SK-N-SH (cell line): ENCODE results near the gene TBCEL. TPM values are rescaled to one million over a fixed set of nuclear protein-coding genes. Genes with fewer than 3 reads are reported as not detected.

Source experiments
- CTCF ChIA-PET: fragments of 300-600, 350-600 bp; formaldehyde crosslinking; extraction: SDS; loops from one replicate; lab custom pipeline; 2021; lab: Yijun Ruan, JAX
- POLR2A ChIA-PET: fragments of 350-600 bp; sonication (Branson Sonifier 250); formaldehyde crosslinking; extraction: SDS; loops from one replicate; lab custom pipeline; 2020; ENCODE audit warnings: antibody characterized with exemption, inconsistent platforms; lab: Yijun Ruan, JAX
- DNase-seq: peaks from one replicate; pipeline ENCODE4 v3.0.0; 2012
- H2AFZ ChIP-seq: fragments of 200-600 bp; sonication (generic); 2 replicates; pipeline ENCODE4 v1.8.1; 2016; ENCODE audit warnings: antibody characterized with exemption, mild to moderate bottlenecking, low read depth
- H3F3A ChIP-seq: fragments of 200-600 bp; sonication (generic); replicated peaks from 2 replicates; pipeline ENCODE3; 2016; ENCODE audit warnings: antibody characterized with exemption, mild to moderate bottlenecking; ENCODE audit not compliant: insufficient read depth
- H3K27ac ChIP-seq, 2 experiments: fragments of 200-500 bp in 1 of 2; fragments of 200-600 bp in 1 of 2; sonication (Bioruptor generic) in 1 of 2; sonication (generic), shearing (Covaris generic) in 1 of 2; 2 replicates each; pipeline versions ENCODE4 v1.5.1 to v1.6.1; 2014 to 2016; ENCODE audit warnings: low read depth in 2 of 2, inconsistent platforms in 1 of 2, low read length in 1 of 2, mild to moderate bottlenecking in 1 of 2, mixed read lengths in 1 of 2
- H3K27me3 ChIP-seq: fragments of 200-600 bp; sonication (generic), shearing (Covaris generic); 2 replicates; pipeline ENCODE4 v1.6.1; 2016; ENCODE audit warnings: mixed run types; ENCODE audit not compliant: insufficient read depth
- H3K36me3 ChIP-seq, 2 experiments: fragments of 200-500 bp in 1 of 2; fragments of 200-600 bp in 1 of 2; sonication (Bioruptor generic) in 1 of 2; sonication (generic) in 1 of 2; replicated peaks in 1 of 2; 2 replicates each; pipeline versions ENCODE3 to v1.5.1; 2014 to 2016; ENCODE audit warnings: low read length in 1 of 2, mild to moderate bottlenecking in 1 of 2; ENCODE audit not compliant: insufficient read depth in 2 of 2, control insufficient read depth in 1 of 2
- H3K4me1 ChIP-seq, 2 experiments: fragments of 200-500 bp in 1 of 2; fragments of 200-600 bp in 1 of 2; sonication (Bioruptor generic) in 1 of 2; sonication (generic), shearing (Covaris generic) in 1 of 2; 2 replicates each; pipeline versions ENCODE4 v1.5.1 to v1.6.1; 2014 to 2016; ENCODE audit warnings: low read depth in 1 of 2, low read length in 1 of 2, mixed run types in 1 of 2; ENCODE audit not compliant: insufficient read depth in 2 of 2, control insufficient read depth in 1 of 2
- H3K4me2 ChIP-seq: fragments of 200-600 bp; sonication (generic), shearing (Covaris generic); 2 replicates; pipeline ENCODE4 v1.6.1; 2017; ENCODE audit warnings: mixed run types
- H3K4me3 ChIP-seq, 2 experiments: fragments of 200-500 bp in 1 of 2; fragments of 200-600 bp in 1 of 2; sonication (Bioruptor generic) in 1 of 2; sonication (generic), shearing (Covaris generic) in 1 of 2; 2 replicates each; pipeline versions ENCODE4 v1.5.1 to v1.8.1; 2014 to 2016; ENCODE audit warnings: low read depth in 2 of 2, inconsistent platforms in 1 of 2, low read length in 1 of 2, mild to moderate bottlenecking in 1 of 2, mixed read lengths in 1 of 2, moderate library complexity in 1 of 2
- H3K79me2 ChIP-seq: fragments of 200-600 bp; sonication (generic); 2 replicates; pipeline ENCODE4 v1.8.1; 2017; ENCODE audit warnings: mild to moderate bottlenecking; ENCODE audit not compliant: insufficient read depth
- H3K9ac ChIP-seq: fragments of 200-600 bp; sonication (generic); 2 replicates; pipeline ENCODE4 v1.6.1; 2017; ENCODE audit warnings: mixed run types
- H3K9me2 ChIP-seq: fragments of 200-600 bp; sonication (generic); 2 replicates; pipeline ENCODE4 v1.6.1; 2017; ENCODE audit warnings: mixed run types
- H3K9me3 ChIP-seq: fragments of 200-600 bp; sonication (generic); 2 replicates; pipeline ENCODE4 v1.6.1; 2017; ENCODE audit warnings: mixed run types, mild to moderate bottlenecking, moderate library complexity
- H4K20me1 ChIP-seq: fragments of 200-600 bp; sonication (generic); 2 replicates; pipeline ENCODE4 v1.6.1; 2017; ENCODE audit warnings: mild to moderate bottlenecking, mixed run types; ENCODE audit not compliant: insufficient read depth
- CHD2 ChIP-seq: fragments of 150-350 bp; IDR thresholded peaks from 2 replicates; pipeline ENCODE4 v1.6.1; 2018; ENCODE audit warnings: low read length; ENCODE audit not compliant: partially characterized antibody
- CTCF ChIP-seq: fragments of 200-600 bp; sonication (generic); IDR thresholded peaks from 2 replicates; pipeline ENCODE4 v1.6.1; 2017; ENCODE audit warnings: antibody characterized with exemption, mild to moderate bottlenecking, moderate library complexity
- ELF1 ChIP-seq: IDR thresholded peaks from 2 replicates; pipeline ENCODE4 v1.4.0; 2012
- EP300 ChIP-seq, 2 experiments: IDR thresholded peaks; 2 replicates each; pipeline versions ENCODE4 v1.4.0 to v1.6.1; 2012; ENCODE audit warnings: borderline replicate concordance in 1 of 2, low read depth in 1 of 2, low read length in 1 of 2
- EZH2phosphoT487 ChIP-seq: fragments of 200-600 bp; sonication (generic); IDR thresholded peaks from 2 replicates; pipeline ENCODE4 v1.6.1; 2017; ENCODE audit warnings: low read depth, mixed run types, mild to moderate bottlenecking, antibody characterized with exemption, moderate library complexity, borderline replicate concordance
- FOSL2 ChIP-seq: IDR thresholded peaks from 2 replicates; pipeline ENCODE4 v1.4.0; 2012; ENCODE audit warnings: low read depth, mild to moderate bottlenecking, moderate library complexity, borderline replicate concordance
- FOXM1 ChIP-seq: IDR thresholded peaks from 2 replicates; pipeline ENCODE4 v1.4.0; 2012; ENCODE audit warnings: low read depth, mild to moderate bottlenecking
- GATA2 ChIP-seq: sonication (generic); formaldehyde crosslinking; IDR thresholded peaks from 2 replicates; pipeline ENCODE4 v1.5.0; 2020; ENCODE audit warnings: mild to moderate bottlenecking, missing genetic modification reagents
- IRF3 ChIP-seq: fragments of 150-350 bp; IDR thresholded peaks from 2 replicates; pipeline ENCODE4 v1.6.1; 2016; ENCODE audit warnings: mild to moderate bottlenecking, low read depth, low read length
- MAX ChIP-seq: IDR thresholded peaks from 2 replicates; pipeline ENCODE4 v1.4.0; 2012; ENCODE audit warnings: low read depth
- MEF2A ChIP-seq: IDR thresholded peaks from 2 replicates; pipeline ENCODE4 v1.4.0; 2012; ENCODE audit warnings: low read depth, borderline replicate concordance
- NRF1 ChIP-seq: IDR thresholded peaks from 2 replicates; pipeline ENCODE4 v1.6.1; 2012; ENCODE audit warnings: low read depth, mild to moderate bottlenecking, low read length
- RAD21 ChIP-seq: IDR thresholded peaks from 2 replicates; pipeline ENCODE4 v1.6.1; 2012; ENCODE audit warnings: mild to moderate bottlenecking, low read length
- RCOR1 ChIP-seq: fragments of 150-350 bp; IDR thresholded peaks from 2 replicates; pipeline ENCODE4 v1.6.1; 2017; ENCODE audit warnings: antibody characterized with exemption, low read length
- RFX5 ChIP-seq: IDR thresholded peaks from 2 replicates; pipeline ENCODE4 v1.6.1; 2012; ENCODE audit warnings: mild to moderate bottlenecking, improper control_type of control experiment, low read length
- RXRA ChIP-seq: IDR thresholded peaks from 2 replicates; pipeline ENCODE4 v1.4.0; 2012; ENCODE audit warnings: low read depth, mild to moderate bottlenecking, borderline replicate concordance
- SIN3A ChIP-seq: IDR thresholded peaks from 2 replicates; pipeline ENCODE4 v1.6.1; 2012; ENCODE audit warnings: low read depth, mild to moderate bottlenecking, low read length, moderate library complexity, borderline replicate concordance
- TAF1 ChIP-seq: IDR thresholded peaks from 2 replicates; pipeline ENCODE4 v1.6.1; 2012; ENCODE audit warnings: low read depth, mild to moderate bottlenecking, low read length, moderate library complexity, borderline replicate concordance
- TEAD4 ChIP-seq: IDR thresholded peaks from 2 replicates; pipeline ENCODE4 v1.4.0; 2012; ENCODE audit warnings: mild to moderate bottlenecking, borderline replicate concordance; ENCODE audit not compliant: insufficient read depth
- USF1 ChIP-seq: IDR thresholded peaks from 2 replicates; pipeline ENCODE4 v1.4.0; 2012; ENCODE audit warnings: low read depth, borderline replicate concordance
- USF2 ChIP-seq: fragments of 150-350 bp; IDR thresholded peaks from 2 replicates; pipeline ENCODE4 v1.6.1; 2017; ENCODE audit warnings: antibody characterized with exemption, low read length, low read depth, borderline replicate concordance
- YY1 ChIP-seq: IDR thresholded peaks from 2 replicates; pipeline ENCODE4 v1.4.0; 2012; ENCODE audit warnings: low read depth, mild to moderate bottlenecking
- WGBS: methylation state at CpG from one replicate; pipeline ENCODE4 v1.1.6; 2017; ENCODE audit warnings: low lambda C conversion rate; 5-methylcytosine and 5-hydroxymethylcytosine counted together
- polyA plus RNA-seq, 3 experiments: library from polyadenylated mRNA; depleted of rRNA; stranded (reverse); fragments of >200 nt; gene quantifications; 2 replicates each; pipeline ENCODE4 v1.2.3, GENCODE V29; 2012

TBCEL gene
- polyA plus RNA-seq, 1 of the 3 experiments (the other 2 are of a cell fraction) = 5.9 TPM

- Histone ChIP-seq H3K9ac (no peak overlapping the region), H3K9me2 (no peaks in the 10 kb centered on the region), H2AFZ (no peak overlapping the region), H3K79me2 (no peaks in the 10 kb centered on the region), H3K27ac (no peak overlapping the region), H3K9me3 (no peaks in the 10 kb centered on the region), H4K20me1 (no peaks in the 10 kb centered on the region), H3F3A (no peaks in the 10 kb centered on the region), H3K4me2 (no peak overlapping the region), H3K27me3 (no peaks in the 10 kb centered on the region), H3K4me1 (no peaks in the 10 kb centered on the region; a peak in 1 of 4 replicates), H3K4me3 (no peak overlapping the region), H3K36me3 (no peaks in the 10 kb centered on the region)
- 54% methylated on average over 5 of the region's 5 CpGs for WGBS
- DNase-seq = no peak
- CTCF ChIA-PET = interaction anchor here (1.0 to 1.7 kb wide), 2 partner anchors 15 to 18 kb away, joined by 3 to 6 read pairs; no protein-coding TSS in a partner anchor
- POLR2A ChIA-PET = no interaction called here
- TF ChIP-seq USF1 = no peak
- TF ChIP-seq TEAD4 = no peak
- TF ChIP-seq CTCF = no peak
- no peak for TF ChIP-seq TAF1
- TF ChIP-seq MEF2A = no peak
- TF ChIP-seq EZH2phosphoT487 = no peak
- TF ChIP-seq ELF1 = no peak
Measured at GRCh38 chr11:121138259-121138658, 114.4 kb downstream of the TBCEL start.

- 24% methylated on average over 6 of the region's 8 CpGs for WGBS
- DNase-seq = no peak
- H3K27me3 ChIP-seq = no peaks in the 10 kb centered on the region
- H2AFZ ChIP-seq = no peak overlapping the region
- no peaks in the 10 kb centered on the region; a peak in 1 of 4 replicates for H3K4me1 ChIP-seq
- ChIA-PET CTCF (no interaction called here), POLR2A (no interaction called here)
- H3K27ac ChIP-seq = no peak overlapping the region
- H4K20me1 ChIP-seq = no peaks in the 10 kb centered on the region
- no peak overlapping the region for H3K4me3 ChIP-seq
- H3K9ac ChIP-seq = no peak overlapping the region
- no peaks in the 10 kb centered on the region for H3K9me2 ChIP-seq
- no peak overlapping the region for H3K4me2 ChIP-seq
- H3K9me3 ChIP-seq = no peaks in the 10 kb centered on the region
- H3K79me2 ChIP-seq = no peaks in the 10 kb centered on the region
- H3F3A ChIP-seq = no peaks in the 10 kb centered on the region
- no peaks in the 10 kb centered on the region for H3K36me3 ChIP-seq
- TF ChIP-seq IRF3 (no peak), NRF1 (no peak), SIN3A (no peak), MAX (no peak), USF1 (no peak), RXRA (no peak), RAD21 (no peak), USF2 (no peak), EP300 (IDR thresholded peaks at IDR 0.05; ENCODE audit: borderline replicate concordance in 1 of 2, low read depth in 1 of 2, low read length in 1 of 2) (no peak), FOSL2 (no peak), FOXM1 (no peak), GATA2 (CRISPR knock-in tag) (no peak), RCOR1 (no peak), YY1 (no peak), RFX5 (no peak), CHD2 (no peak)
Measured at GRCh38 chr11:121140369-121140768, 116.5 kb downstream of the TBCEL start.
